ENCODE data around the gene ING3.

Gene ING3

DNA sequence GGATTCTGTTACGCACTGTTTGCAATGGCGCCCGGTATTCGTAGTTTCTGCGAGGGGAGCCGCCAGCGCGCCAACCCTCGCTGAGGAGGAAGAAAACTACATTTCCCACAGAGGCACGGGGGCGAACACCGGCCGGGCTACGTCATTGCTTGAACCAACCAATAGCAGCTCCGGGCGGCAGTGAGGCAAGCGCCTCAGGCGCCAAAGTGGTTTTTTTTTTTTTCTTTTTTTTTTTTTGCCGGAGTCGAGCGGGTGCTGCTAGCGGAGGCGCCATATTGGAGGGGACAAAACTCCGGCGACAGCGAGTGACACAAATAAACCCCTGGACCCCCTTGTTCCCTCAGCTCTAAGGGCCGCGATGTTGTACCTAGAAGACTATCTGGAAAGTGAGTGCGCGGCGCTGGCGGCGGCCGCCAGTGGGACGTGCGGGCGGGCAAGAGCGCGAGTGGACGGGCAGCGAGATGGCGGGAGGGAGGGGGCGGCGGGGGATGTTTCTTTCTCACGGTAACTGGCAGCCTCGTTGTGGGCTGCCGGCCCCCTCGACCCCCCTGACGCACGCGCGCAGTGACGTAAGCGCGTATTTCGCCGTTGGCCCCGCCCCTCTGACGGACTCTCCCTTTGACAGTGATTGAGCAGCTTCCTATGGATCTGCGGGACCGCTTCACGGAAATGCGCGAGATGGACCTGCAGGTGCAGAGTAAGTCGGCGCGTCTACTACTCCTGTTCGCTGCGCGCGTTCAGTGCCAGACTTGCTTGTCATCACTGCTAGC lies at the start of gene ING3:
TSS of gene ING3 (plus strand) at position 239 of the 770 bp plus-strand sequence. CDS start at position 359, 120 bp downstream.
- DNase-seq = peak; percentile 99

- DNase-seq = no peak
These were observed 35.1 kb upstream of the ING3 start for GRCh38 chr7:120915314-120916105.

- DNase-seq = no peak
These were observed 34.5 kb upstream of the ING3 start for GRCh38 chr7:120916121-120916520.

DNA sequence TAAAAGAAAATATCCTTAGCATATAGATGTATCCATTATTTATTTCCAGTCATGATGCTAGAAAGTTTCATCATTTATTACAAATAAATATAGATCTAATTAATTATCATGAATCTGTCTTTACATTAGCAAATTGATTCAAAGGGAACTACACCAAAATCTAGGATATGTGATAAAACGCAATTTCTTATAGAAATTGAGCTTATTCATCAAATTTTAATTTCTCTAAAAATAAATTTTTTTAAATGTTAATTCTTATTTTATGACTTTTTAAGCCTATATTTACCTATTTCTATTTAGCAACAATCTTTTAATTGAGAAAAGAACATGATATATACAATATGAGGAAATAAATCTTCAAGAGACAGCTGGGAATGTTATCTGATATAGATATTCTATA lies 34.0 kb upstream of the ING3 start:
- no peak for DNase-seq

DNA sequence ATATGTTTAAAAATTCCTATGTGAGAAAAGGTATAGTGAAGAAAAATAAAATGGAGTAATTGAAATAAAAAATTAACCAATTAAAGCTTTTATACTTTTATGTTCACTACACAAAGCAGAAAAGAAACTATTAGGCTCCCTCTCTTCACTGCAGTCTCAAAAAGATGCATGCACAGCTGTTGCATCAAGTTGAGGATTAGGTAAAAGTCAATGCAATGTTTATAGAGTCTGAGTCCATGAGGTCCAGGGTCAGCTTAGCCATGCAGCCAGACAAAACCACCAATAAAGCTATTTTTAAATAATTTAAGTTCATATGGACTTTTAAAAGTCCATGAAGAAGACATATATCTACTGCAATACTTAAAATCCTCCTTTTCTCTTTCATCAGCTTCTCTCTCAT lies 31.1 kb upstream of the ING3 start:
- DNase-seq = no peak

- no peak for DNase-seq
These were observed 30.5 kb upstream of the ING3 start for GRCh38 chr7:120920034-120920433.

DNA sequence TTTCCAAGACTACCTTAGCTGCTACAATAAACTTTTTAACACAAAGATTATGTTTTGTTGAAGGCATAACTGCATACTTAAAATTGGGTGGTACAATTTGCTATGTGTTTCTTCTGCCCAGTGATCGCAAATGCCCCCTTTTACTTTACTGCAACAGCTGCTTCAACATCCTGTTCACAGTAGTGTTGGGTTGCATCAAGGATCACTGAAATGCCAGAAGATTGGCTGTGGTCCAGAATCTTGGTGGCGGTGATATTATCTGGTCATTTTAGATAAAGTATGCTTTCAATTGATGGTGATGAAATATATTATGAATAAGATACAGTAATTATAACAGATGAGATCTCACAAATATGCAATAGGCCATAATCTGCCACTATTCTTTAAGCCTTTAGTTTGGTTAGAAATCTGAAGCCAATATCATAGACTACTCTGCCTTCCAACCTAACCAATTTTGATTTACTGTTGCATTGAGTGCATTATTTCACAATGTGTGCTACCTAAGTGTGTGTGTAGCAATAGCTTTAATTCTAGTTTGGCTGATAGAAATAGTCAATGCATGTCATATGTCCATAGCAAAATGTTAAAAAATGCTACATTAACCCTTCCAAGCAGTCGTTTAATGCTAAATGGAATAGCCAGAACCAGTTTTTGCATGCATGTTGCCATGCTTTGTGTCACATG lies 29.8 kb upstream of the ING3 start:
- DNase-seq = peak; percentile 38

DNA sequence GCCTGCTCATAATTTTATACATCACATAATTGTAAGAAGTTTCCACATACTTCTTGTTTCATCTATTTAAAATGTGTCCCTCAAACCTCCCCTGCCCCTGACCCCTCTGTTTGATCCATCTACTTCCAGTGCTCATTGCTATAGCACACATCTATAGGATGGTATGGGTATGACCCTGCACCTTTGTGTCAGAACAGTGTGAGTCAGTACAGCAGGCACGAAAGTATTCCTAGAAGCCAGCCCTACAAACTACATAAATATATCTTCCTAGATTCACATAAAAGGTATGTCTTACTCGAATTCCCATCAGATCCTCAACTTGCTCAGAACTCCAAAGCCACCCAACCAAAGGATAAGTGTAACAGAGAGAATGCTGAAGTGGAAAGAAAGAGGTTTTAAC lies 25.7 kb upstream of the ING3 start:
- DNase-seq = no peak

- DNase-seq = no peak
These were observed 25.2 kb upstream of the ING3 start for GRCh38 chr7:120925392-120925791.

- no peak for DNase-seq
These were observed 23.6 kb upstream of the ING3 start for GRCh38 chr7:120926943-120927346.

- no peak for DNase-seq
These were observed 23.0 kb upstream of the ING3 start for GRCh38 chr7:120927454-120928103.

GRCh38 chr7:120931243-120931642 lies 19.3 kb upstream of the ING3 start:
- DNase-seq = no peak

- DNase-seq = no peak
These were observed 17.1 kb upstream of the ING3 start for GRCh38 chr7:120933475-120933874.

GRCh38 chr7:120939345-120939744 lies 11.2 kb upstream of the ING3 start:
- no peak for DNase-seq

- peak; percentile 5 for DNase-seq
These were observed 9.5 kb upstream of the ING3 start for GRCh38 chr7:120941064-120941463.

DNA sequence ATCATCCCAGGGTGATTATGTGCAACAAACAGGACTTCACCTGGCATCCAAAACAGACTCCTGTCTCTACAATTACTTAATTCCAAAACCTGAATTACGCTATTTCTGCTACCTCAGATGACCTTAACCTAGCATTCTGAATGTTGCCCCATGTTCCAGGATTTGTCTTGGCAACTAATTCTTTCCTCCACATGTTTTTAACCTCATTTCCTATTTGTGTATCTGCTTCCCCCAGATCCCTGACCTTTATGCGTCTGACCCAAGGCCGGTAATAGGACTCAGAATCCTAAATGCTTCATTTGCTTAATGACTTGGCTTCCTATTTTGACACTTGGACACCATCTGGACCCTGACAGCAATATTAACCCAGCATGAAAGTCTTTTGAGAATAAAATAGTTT lies 8.7 kb upstream of the ING3 start:
- DNase-seq = no peak

- DNase-seq = no peak
These were observed 7.7 kb upstream of the ING3 start for GRCh38 chr7:120942861-120943260.

DNA sequence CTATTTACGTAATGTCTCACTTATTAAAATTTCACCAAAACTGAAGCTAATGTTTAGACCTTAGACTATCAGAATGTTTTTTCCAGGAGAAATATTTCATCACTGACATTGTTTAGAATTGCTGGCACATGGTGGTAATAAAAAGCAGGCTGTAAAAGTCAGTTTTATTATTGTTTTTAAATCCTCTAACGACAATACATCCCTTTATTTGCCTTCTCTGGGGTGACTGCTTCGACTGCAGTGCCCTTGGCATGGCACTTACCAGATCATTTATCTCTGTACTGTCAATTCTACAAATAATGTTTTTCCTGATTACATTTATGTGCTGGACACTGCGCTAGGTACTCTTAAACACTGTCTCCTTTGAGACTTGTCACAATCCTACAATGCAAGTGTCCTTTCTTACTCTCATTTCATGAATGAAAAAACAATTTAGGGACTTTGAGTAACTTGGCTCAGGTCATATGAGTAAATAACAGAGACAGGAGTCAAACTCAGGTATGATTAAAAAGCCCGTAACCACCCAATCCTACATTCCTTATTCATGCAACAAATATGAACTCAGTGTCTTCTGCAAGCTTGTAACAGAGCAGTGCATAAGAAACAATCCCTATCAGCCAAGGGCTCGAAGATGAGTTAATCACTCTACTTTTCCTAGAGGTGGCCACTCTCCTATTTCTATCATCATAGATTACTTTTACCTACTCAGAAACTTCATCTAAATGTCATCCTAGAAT lies 5.6 kb upstream of the ING3 start:
- DNase-seq = no peak

- no peak for DNase-seq
These were observed 2.6 kb upstream of the ING3 start for GRCh38 chr7:120947980-120948379.

DNA sequence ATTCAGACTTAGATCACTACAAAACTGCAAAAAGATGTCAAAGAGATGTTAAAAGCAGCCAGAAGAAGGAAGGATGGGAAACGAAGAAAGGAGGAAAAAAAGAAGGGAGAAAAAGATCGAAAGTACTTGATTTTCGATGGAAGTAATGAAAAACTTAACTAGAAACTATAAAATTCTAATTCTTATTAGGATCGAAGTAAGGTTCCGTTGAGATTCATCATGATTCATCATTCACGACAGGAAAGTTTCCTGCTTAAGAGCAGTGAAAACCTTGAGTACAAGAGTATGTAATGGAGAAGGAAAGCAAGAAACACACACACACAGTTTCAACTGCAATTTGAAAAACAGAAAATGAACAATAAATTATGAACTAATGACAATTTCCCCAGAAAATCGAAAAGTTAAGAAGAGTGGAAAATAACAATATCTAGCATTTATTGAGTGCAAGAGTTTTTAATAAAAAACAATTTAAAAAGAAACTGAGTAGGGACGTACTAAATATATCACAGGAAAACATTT lies 1.1 kb upstream of the ING3 start:
- DNase-seq = no peak

GRCh38 chr7:120949998-120950538 lies 509 bp upstream of the ING3 start:
- no peak for DNase-seq

- no peak for DNase-seq
These were observed 727 bp downstream of the ING3 start for GRCh38 chr7:120951309-120951699.

Data from COR-L47 (cell line).